ENCODE measurements around the gene KPRP.
A peak's percentile ranks its signal among the peaks of the same experiment; 100 is the strongest.

KPRP gene

GRCh38 chr1:152757747-152758146 lies at the start of gene KPRP:
KPRP (plus strand) TSS chr1:152758025; CDS start chr1:152759589, 1,564 bp downstream.
- DNase-seq (ENCODE audit: low read depth): no peak

- DNase-seq (ENCODE audit: low read depth): no peak
Observed at GRCh38 chr1:152718238-152718637, 39.6 kb upstream of the KPRP start.

- no peak for DNase-seq (ENCODE audit: low read depth)
Observed at GRCh38 chr1:152725261-152725660, 32.6 kb upstream of the KPRP start.

- no peak for DNase-seq (ENCODE audit: low read depth)
Observed at GRCh38 chr1:152728986-152729385, 28.8 kb upstream of the KPRP start.

- DNase-seq (ENCODE audit: low read depth): no peak
Observed at GRCh38 chr1:152735648-152736047, 22.2 kb upstream of the KPRP start.

GRCh38 chr1:152737997-152738396 lies 19.8 kb upstream of the KPRP start:
- DNase-seq (ENCODE audit: low read depth): no peak

- no peak for DNase-seq (ENCODE audit: low read depth)
Observed at GRCh38 chr1:152739841-152740240, 18.0 kb upstream of the KPRP start.

GRCh38 chr1:152741656-152742055 lies 16.2 kb upstream of the KPRP start:
- no peak for DNase-seq (ENCODE audit: low read depth)

- DNase-seq (ENCODE audit: low read depth): no peak
Observed at GRCh38 chr1:152743371-152744145, 14.3 kb upstream of the KPRP start.

GRCh38 chr1:152745289-152745704 lies 12.5 kb upstream of the KPRP start:
- peak; percentile 12 for DNase-seq (ENCODE audit: low read depth)

GRCh38 chr1:152745765-152746444 lies 11.9 kb upstream of the KPRP start:
- DNase-seq (ENCODE audit: low read depth): no peak

GRCh38 chr1:152747831-152748230 lies 10.0 kb upstream of the KPRP start:
- DNase-seq (ENCODE audit: low read depth): no peak

GRCh38 chr1:152752225-152752624 lies 5.6 kb upstream of the KPRP start:
- DNase-seq (ENCODE audit: low read depth): peak; percentile 56

GRCh38 chr1:152753586-152753985 lies 4.2 kb upstream of the KPRP start:
- no peak for DNase-seq (ENCODE audit: low read depth)

- no peak for DNase-seq (ENCODE audit: low read depth)
Observed at GRCh38 chr1:152756872-152757271, 953 bp upstream of the KPRP start.

- no peak for DNase-seq (ENCODE audit: low read depth)
Observed at GRCh38 chr1:152758636-152759035, 811 bp downstream of the KPRP start.

- DNase-seq (ENCODE audit: low read depth): no peak
Observed at GRCh38 chr1:152759453-152760173, 1.8 kb downstream of the KPRP start.

GRCh38 chr1:152760551-152761190 lies 2.8 kb downstream of the KPRP start:
- DNase-seq (ENCODE audit: low read depth): no peak

- DNase-seq (ENCODE audit: low read depth): no peak
Observed at GRCh38 chr1:152761609-152762213, 3.9 kb downstream of the KPRP start.

GRCh38 chr1:152768847-152769533 lies 11.2 kb downstream of the KPRP start:
- DNase-seq (ENCODE audit: low read depth): peak; percentile 68

GRCh38 chr1:152770411-152770810 lies 12.6 kb downstream of the KPRP start:
- no peak for DNase-seq (ENCODE audit: low read depth)
